Vagina (tissue), 2 donors: Measurements from ENCODE around the gene ALK.

Source experiments
- CTCF ChIP-seq, 3 experiments: fragments of 450-650 bp in 2 of 3; fragments of 200-600 bp in 1 of 3; sonication (generic) in 1 of 3; IDR thresholded peaks; one replicate each; pipeline ENCODE4 v1.5.1; 2017 to 2019; ENCODE audit warnings: antibody characterized with exemption in 3 of 3, mild to moderate bottlenecking in 2 of 3, moderate library complexity in 2 of 3
- POLR2A ChIP-seq, 2 donors: fragments of 450-650 bp; IDR thresholded peaks; one replicate each; pipeline ENCODE4 v1.6.1; 2017; ENCODE audit warnings: antibody characterized with exemption in 2 of 2, mild to moderate bottlenecking in 2 of 2, moderate library complexity in 2 of 2
- POLR2AphosphoS5 ChIP-seq, 2 donors: sonication (generic); formaldehyde crosslinking; IDR thresholded peaks; one replicate each; pipeline ENCODE4 v1.9.0; 2017; ENCODE audit warnings: antibody characterized with exemption in 2 of 2, mild to moderate bottlenecking in 2 of 2, low read depth in 1 of 2; ENCODE audit not compliant: insufficient read depth in 1 of 2

- no peak for TF ChIP-seq CTCF (IDR thresholded peaks at IDR 0.05)
- no peak for TF ChIP-seq POLR2A (IDR thresholded peaks at IDR 0.05)
- TF ChIP-seq POLR2AphosphoS5 (IDR thresholded peaks at IDR 0.05; ENCODE audit: insufficient read depth in 1 of 2, low read depth in 1 of 2), result no peak
These were observed 162.0 kb downstream of the ALK start for GRCh38 chr2:29759360-29759759.
